HCT116 (cell line): ENCODE measurements around the gene TLR1. TPM values are rescaled to one million over a fixed set of nuclear protein-coding genes. Genes with fewer than 3 reads are reported as not detected.

Experiments
- ATAC-seq: fragments of 200-7000 bp; cut with Tn5 transposase; 2 replicates; pipeline ENCODE4 v1.9.1; 2020; ENCODE audit warnings: mild to moderate bottlenecking, moderate library complexity
- BruUV-seq: library from RNA; stranded (reverse); fragments of 400-500 nt; replicated peaks from 2 replicates; lab custom pipeline; 2021; lab: Mats Ljungman, UMichigan
- CTCF ChIA-PET: fragments of 300-600 bp; sonication (Branson Sonifier 250); formaldehyde crosslinking; loops from one replicate; lab custom pipeline; 2021; ENCODE audit warnings: antibody characterized with exemption; lab: Charles Lee
- POLR2A ChIA-PET: fragments of 300-600, 350-600 bp; sonication (Branson Sonifier 250); formaldehyde crosslinking; loops from one replicate; lab custom pipeline; 2021; ENCODE audit warnings: antibody characterized with exemption; lab: Charles Lee
- RAD21 ChIA-PET, 2 experiments: fragments of 300-600 bp; sonication (Branson Sonifier 250); formaldehyde crosslinking; loops; one replicate each; lab custom pipeline; 2023; ENCODE audit warnings: low total read pairs in 2 of 2; ENCODE audit not compliant: uncharacterized antibody in 2 of 2, unreplicated experiment in 2 of 2, low non-redundant PET in 1 of 2; lab: Charles Lee
- DNase-seq: peaks from one replicate; pipeline ENCODE4 v3.0.0-alpha.2; 2010; ENCODE audit warnings: low read depth, low spot score
- H2AFZ ChIP-seq: fragments of 200-600 bp; shearing (Covaris generic), sonication (generic); 2 replicates; pipeline ENCODE4 v1.6.1; 2017; ENCODE audit warnings: low read depth, mixed run types, mixed read lengths, antibody characterized with exemption, low read length; ENCODE audit not compliant: poor library complexity, severe bottlenecking
- H3K27ac ChIP-seq: 2 replicates; pipeline ENCODE4 v1.5.1; 2012; ENCODE audit warnings: low read depth, low read length
- H3K27me3 ChIP-seq: fragments of 200-600 bp; sonication (generic); 2 replicates; pipeline ENCODE4 v1.6.1; 2016; ENCODE audit warnings: mixed run types, low read length, mixed read lengths; ENCODE audit not compliant: insufficient read depth
- H3K36me3 ChIP-seq, 2 experiments: fragments of 200-500 bp in 1 of 2; fragments of 200-600 bp in 1 of 2; sonication (Bioruptor generic) in 1 of 2; sonication (generic) in 1 of 2; 2 replicates each; pipeline versions ENCODE4 v1.5.1 to v1.6.1; 2014 to 2016; ENCODE audit warnings: low read length in 2 of 2, inconsistent platforms in 1 of 2, mixed read lengths in 1 of 2, mixed run types in 1 of 2; ENCODE audit not compliant: insufficient read depth in 2 of 2, control insufficient read depth in 1 of 2
- H3K4me1 ChIP-seq, 2 experiments: fragments of 200-600 bp in 1 of 2; sonication (generic) in 1 of 2; 2 replicates each; pipeline versions ENCODE4 v1.5.1 to v1.6.1; 2012 to 2017; ENCODE audit warnings: low read length in 2 of 2, inconsistent platforms in 1 of 2, mild to moderate bottlenecking in 1 of 2, mixed read lengths in 1 of 2, mixed run types in 1 of 2, moderate library complexity in 1 of 2; ENCODE audit not compliant: insufficient read depth in 2 of 2, control insufficient read depth in 1 of 2
- H3K4me2 ChIP-seq: fragments of 200-600 bp; sonication (generic); 2 replicates; pipeline ENCODE4 v1.6.1; 2017; ENCODE audit warnings: mixed run types, low read length, mixed read lengths
- H3K4me3 ChIP-seq, 2 experiments: fragments of 200-600 bp in 1 of 2; sonication (generic) in 1 of 2; replicated peaks in 1 of 2; 2 replicates each; pipeline ENCODE4 v1.5.1; 2011 to 2016; ENCODE audit warnings: low read length in 2 of 2, control low read depth in 1 of 2, low read depth in 1 of 2, mild to moderate bottlenecking in 1 of 2, mixed read lengths in 1 of 2, mixed run types in 1 of 2
- H3K79me2 ChIP-seq: fragments of 200-600 bp; sonication (generic); 2 replicates; pipeline ENCODE4 v1.6.1; 2017; ENCODE audit warnings: mild to moderate bottlenecking, mixed run types, low read length, moderate library complexity, mixed read lengths; ENCODE audit not compliant: insufficient read depth
- H3K9ac ChIP-seq: fragments of 200-600 bp; sonication (generic); 2 replicates; pipeline ENCODE4 v1.6.1; 2016; ENCODE audit warnings: low read length, mixed read lengths
- H3K9me2 ChIP-seq: fragments of 200-600 bp; sonication (generic), shearing (Covaris generic); 2 replicates; pipeline ENCODE4 v1.6.1; 2017; ENCODE audit warnings: mixed run types, mild to moderate bottlenecking, moderate library complexity; ENCODE audit not compliant: insufficient read depth
- H3K9me3 ChIP-seq, 2 experiments: fragments of 200-500 bp in 1 of 2; fragments of 200-600 bp in 1 of 2; sonication (Bioruptor generic) in 1 of 2; sonication (generic) in 1 of 2; 2 replicates each; pipeline ENCODE4 v1.6.1; 2014 to 2017; ENCODE audit warnings: low read length in 2 of 2, mixed read lengths in 2 of 2, inconsistent platforms in 1 of 2, low read depth in 1 of 2, mild to moderate bottlenecking in 1 of 2, mixed run types in 1 of 2, moderate library complexity in 1 of 2; ENCODE audit not compliant: control insufficient read depth in 1 of 2, insufficient read depth in 1 of 2
- H4K20me1 ChIP-seq: fragments of 200-600 bp; sonication (generic), shearing (Covaris generic); 2 replicates; pipeline ENCODE4 v1.6.1; 2017; ENCODE audit warnings: mixed run types, mild to moderate bottlenecking, moderate library complexity; ENCODE audit not compliant: insufficient read depth
- CEBPB ChIP-seq: IDR thresholded peaks from 2 replicates; pipeline ENCODE4 v1.6.1; 2012; ENCODE audit warnings: low read depth
- ELF1 ChIP-seq: IDR thresholded peaks from 2 replicates; pipeline ENCODE4 v1.6.1; 2012; ENCODE audit warnings: low read depth, borderline replicate concordance
- FOSL1 ChIP-seq: IDR thresholded peaks from 2 replicates; pipeline ENCODE4 v1.6.1; 2012; ENCODE audit warnings: low read depth
- JUND ChIP-seq: IDR thresholded peaks from 2 replicates; pipeline ENCODE4 v1.6.1; 2012
- RAD21 ChIP-seq: IDR thresholded peaks from 2 replicates; pipeline ENCODE4 v1.6.1; 2012; ENCODE audit warnings: low read depth, mild to moderate bottlenecking
- SIN3A ChIP-seq: IDR thresholded peaks from 2 replicates; pipeline ENCODE4 v1.6.1; 2012; ENCODE audit warnings: low read depth
- TCF7L2 ChIP-seq: IDR thresholded peaks from 2 replicates; pipeline ENCODE4 v1.7.0; 2011; ENCODE audit warnings: borderline replicate concordance, inconsistent platforms; ENCODE audit not compliant: insufficient read depth, insufficient read length; ENCODE audit errors: extremely low read depth
- intact Hi-C: fragments of 100-400 bp; cut with micrococcal nuclease; formaldehyde crosslinking; loops from 2 replicates; pipeline ENCODE4 v1.10.0; 2022
- total RNA-seq: library from RNA; stranded (reverse); gene quantifications from one replicate; pipeline ENCODE4 v1.2.1, GENCODE V29; 2021; ENCODE audit not compliant: unreplicated experiment
- TF ChIP-seq, protein P1 (sequence below): IDR thresholded peaks from 2 replicates; pipeline ENCODE4 v1.6.1; 2012; ENCODE audit warnings: low read depth
- TF ChIP-seq, protein P2 (sequence below): IDR thresholded peaks from 2 replicates; pipeline ENCODE4 v1.6.1; 2012
- TF ChIP-seq, protein P3 (sequence below), 3 experiments: fragments of 200-600 bp in 1 of 3; sonication (generic) in 1 of 3; IDR thresholded peaks in 2 of 3; conservative IDR thresholded peaks in 1 of 3; 2 replicates each; pipeline ENCODE4 v1.5.1; 2012 to 2017; ENCODE audit warnings: low read depth in 2 of 3, low read length in 2 of 3, antibody characterized with exemption in 1 of 3, borderline replicate concordance in 1 of 3, control low read depth in 1 of 3, mild to moderate bottlenecking in 1 of 3, mixed read lengths in 1 of 3, mixed run types in 1 of 3, moderate library complexity in 1 of 3; ENCODE audit not compliant: insufficient read depth in 1 of 3

TLR1 gene
- total RNA-seq, 1 experiment from 2014 or later: 1.4 TPM

DNA sequence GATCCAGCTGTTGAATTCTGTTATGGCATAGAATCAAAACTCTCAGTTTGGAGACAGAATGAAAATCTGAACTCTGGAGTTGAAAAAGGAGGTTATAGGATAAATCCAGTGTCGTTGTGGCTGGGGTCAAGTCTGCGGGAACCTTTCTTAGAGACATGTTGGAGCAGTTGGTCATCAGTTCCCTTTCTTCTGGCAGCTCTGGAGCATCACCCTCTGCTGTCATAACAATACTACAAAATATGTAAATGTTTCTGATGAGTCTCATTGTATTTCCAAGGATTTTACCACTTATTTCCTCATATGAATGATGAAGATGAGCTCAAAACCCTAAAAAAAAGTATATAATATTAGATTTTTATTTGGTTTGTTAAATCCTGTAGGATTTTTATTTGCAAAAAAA lies 29.3 kb downstream of the TLR1 start:
- no peak for TF ChIP-seq FOSL1
- H3K4me1 ChIP-seq: no peaks in the 10 kb centered on the region
- no peaks in the 10 kb centered on the region for H3K9me3 ChIP-seq
- no peak overlapping the region for H3K27ac ChIP-seq
- intact Hi-C loops: no loop called here
- H3K36me3 ChIP-seq: no peaks in the 10 kb centered on the region
- no peaks in the 10 kb centered on the region for H3K79me2 ChIP-seq
- DNase-seq: no peak
- H3K9me2 ChIP-seq: no peaks in the 10 kb centered on the region
- no peak overlapping the region for H2AFZ ChIP-seq
- ChIA-PET CTCF (interaction anchor here (1.0 kb wide), 1 partner anchor 16 kb away, joined by 3 read pairs; no protein-coding TSS in a partner anchor), RAD21 (no interaction called here), POLR2A (no interaction called here)
- no peaks in the 10 kb centered on the region for H4K20me1 ChIP-seq
- BruUV-seq: no TSS peak
- ATAC-seq: no peak
- H3K27me3 ChIP-seq: no peaks in the 10 kb centered on the region
- H3K9ac ChIP-seq: no peak overlapping the region
- no peak overlapping the region for H3K4me3 ChIP-seq
- H3K4me2 ChIP-seq: no peak overlapping the region

DNA sequence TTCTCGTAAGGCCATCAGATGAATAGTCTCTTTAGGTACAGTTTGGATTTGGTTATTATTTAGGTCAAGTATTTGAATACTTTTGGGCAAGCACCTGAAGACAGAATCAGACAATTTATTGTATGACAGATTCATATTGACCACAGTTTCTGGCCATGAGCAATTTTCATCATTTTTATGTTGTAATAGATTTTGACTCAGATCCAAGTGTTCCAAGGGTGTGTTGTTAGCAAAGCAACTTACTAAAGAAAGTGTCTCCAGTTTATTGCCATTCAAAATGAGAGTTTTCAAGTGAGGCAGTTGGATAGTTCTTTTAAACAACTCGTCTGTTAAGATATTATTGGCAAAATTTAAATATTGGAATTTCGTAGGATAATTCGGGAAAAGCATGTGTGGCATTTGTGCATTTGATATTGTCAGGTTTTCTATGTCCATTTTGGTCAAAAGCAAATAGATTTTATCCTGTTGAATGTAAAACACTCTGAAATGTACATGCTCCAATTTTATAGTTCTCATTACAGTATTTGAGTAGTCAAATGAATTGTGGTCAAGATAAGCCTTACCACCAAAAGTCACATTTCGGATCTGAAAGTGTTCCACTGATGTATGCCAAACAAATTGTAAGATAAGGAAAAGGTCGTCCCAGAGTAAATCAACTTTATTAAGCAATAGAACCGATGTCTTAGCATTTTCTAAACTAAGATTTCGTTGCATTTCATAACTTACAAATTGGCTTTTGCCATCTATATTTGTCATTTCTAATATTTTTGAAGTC lies 30.2 kb downstream of the TLR1 start:
- H3K4me2 ChIP-seq: no peak overlapping the region
- TF ChIP-seq ELF1 (no peak), SIN3A (no peak), JUND (no peak), RAD21 (no peak), CEBPB (no peak), TCF7L2 (no peak)
- TF ChIP-seq, protein P1, sequence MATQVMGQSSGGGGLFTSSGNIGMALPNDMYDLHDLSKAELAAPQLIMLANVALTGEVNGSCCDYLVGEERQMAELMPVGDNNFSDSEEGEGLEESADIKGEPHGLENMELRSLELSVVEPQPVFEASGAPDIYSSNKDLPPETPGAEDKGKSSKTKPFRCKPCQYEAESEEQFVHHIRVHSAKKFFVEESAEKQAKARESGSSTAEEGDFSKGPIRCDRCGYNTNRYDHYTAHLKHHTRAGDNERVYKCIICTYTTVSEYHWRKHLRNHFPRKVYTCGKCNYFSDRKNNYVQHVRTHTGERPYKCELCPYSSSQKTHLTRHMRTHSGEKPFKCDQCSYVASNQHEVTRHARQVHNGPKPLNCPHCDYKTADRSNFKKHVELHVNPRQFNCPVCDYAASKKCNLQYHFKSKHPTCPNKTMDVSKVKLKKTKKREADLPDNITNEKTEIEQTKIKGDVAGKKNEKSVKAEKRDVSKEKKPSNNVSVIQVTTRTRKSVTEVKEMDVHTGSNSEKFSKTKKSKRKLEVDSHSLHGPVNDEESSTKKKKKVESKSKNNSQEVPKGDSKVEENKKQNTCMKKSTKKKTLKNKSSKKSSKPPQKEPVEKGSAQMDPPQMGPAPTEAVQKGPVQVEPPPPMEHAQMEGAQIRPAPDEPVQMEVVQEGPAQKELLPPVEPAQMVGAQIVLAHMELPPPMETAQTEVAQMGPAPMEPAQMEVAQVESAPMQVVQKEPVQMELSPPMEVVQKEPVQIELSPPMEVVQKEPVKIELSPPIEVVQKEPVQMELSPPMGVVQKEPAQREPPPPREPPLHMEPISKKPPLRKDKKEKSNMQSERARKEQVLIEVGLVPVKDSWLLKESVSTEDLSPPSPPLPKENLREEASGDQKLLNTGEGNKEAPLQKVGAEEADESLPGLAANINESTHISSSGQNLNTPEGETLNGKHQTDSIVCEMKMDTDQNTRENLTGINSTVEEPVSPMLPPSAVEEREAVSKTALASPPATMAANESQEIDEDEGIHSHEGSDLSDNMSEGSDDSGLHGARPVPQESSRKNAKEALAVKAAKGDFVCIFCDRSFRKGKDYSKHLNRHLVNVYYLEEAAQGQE: no peak
- TF ChIP-seq, protein P2, sequence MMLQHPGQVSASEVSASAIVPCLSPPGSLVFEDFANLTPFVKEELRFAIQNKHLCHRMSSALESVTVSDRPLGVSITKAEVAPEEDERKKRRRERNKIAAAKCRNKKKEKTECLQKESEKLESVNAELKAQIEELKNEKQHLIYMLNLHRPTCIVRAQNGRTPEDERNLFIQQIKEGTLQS: no peak
- TF ChIP-seq, protein P3, sequence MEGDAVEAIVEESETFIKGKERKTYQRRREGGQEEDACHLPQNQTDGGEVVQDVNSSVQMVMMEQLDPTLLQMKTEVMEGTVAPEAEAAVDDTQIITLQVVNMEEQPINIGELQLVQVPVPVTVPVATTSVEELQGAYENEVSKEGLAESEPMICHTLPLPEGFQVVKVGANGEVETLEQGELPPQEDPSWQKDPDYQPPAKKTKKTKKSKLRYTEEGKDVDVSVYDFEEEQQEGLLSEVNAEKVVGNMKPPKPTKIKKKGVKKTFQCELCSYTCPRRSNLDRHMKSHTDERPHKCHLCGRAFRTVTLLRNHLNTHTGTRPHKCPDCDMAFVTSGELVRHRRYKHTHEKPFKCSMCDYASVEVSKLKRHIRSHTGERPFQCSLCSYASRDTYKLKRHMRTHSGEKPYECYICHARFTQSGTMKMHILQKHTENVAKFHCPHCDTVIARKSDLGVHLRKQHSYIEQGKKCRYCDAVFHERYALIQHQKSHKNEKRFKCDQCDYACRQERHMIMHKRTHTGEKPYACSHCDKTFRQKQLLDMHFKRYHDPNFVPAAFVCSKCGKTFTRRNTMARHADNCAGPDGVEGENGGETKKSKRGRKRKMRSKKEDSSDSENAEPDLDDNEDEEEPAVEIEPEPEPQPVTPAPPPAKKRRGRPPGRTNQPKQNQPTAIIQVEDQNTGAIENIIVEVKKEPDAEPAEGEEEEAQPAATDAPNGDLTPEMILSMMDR (IDR thresholded peaks at IDR 0.05 in 2 of 3, conservative IDR thresholded peaks at IDR 0.05 in 1 of 3; ENCODE audit: borderline replicate concordance in 1 of 3, insufficient read depth in 1 of 3, low read depth in 2 of 3, low read length in 2 of 3): no peak
- TF ChIP-seq, all 23 proteins: peak for 0
- Histone ChIP-seq H3K4me3 (no peak overlapping the region), H3K4me1 (no peaks in the 10 kb centered on the region), H3K9me3 (no peaks in the 10 kb centered on the region), H2AFZ (no peak overlapping the region), H3K79me2 (no peaks in the 10 kb centered on the region), H3K9me2 (no peaks in the 10 kb centered on the region), H4K20me1 (no peaks in the 10 kb centered on the region), H3K27me3 (no peaks in the 10 kb centered on the region), H3K27ac (no peak overlapping the region), H3K9ac (no peak overlapping the region), H3K36me3 (no peaks in the 10 kb centered on the region)
- ChIA-PET CTCF (interaction anchor here (1.6 to 1.7 kb wide), 2 partner anchors 8 to 15 kb away, joined by 5 to 7 read pairs; partner anchors contain the start of gene TLR10), POLR2A (no interaction called here), RAD21 (no interaction called here)
- no TSS peak for BruUV-seq
- intact Hi-C loops: no loop called here
- DNase-seq (no peak), ATAC-seq (no peak)
